D721Med (cell line): ENCODE measurements around the gene CLDN34.

Experiments used
- DNase-seq: peaks from one replicate; pipeline ENCODE4 v3.0.0; 2011; ENCODE audit warnings: low spot score; ENCODE audit not compliant: insufficient read length
- FAIRE-seq: peaks from 2 replicates; lab custom pipeline; 2011; peaks lifted over from hg19 to GRCh38; lab: Jason Lieb, UNC
- TF ChIP-seq, protein P1 (sequence below): IDR thresholded peaks from 2 replicates; pipeline ENCODE4 v1.5.1; 2012; ENCODE audit warnings: mild to moderate bottlenecking, control low read depth; ENCODE audit not compliant: insufficient read depth; ENCODE audit errors: missing control alignments

The CLDN34 gene

DNA sequence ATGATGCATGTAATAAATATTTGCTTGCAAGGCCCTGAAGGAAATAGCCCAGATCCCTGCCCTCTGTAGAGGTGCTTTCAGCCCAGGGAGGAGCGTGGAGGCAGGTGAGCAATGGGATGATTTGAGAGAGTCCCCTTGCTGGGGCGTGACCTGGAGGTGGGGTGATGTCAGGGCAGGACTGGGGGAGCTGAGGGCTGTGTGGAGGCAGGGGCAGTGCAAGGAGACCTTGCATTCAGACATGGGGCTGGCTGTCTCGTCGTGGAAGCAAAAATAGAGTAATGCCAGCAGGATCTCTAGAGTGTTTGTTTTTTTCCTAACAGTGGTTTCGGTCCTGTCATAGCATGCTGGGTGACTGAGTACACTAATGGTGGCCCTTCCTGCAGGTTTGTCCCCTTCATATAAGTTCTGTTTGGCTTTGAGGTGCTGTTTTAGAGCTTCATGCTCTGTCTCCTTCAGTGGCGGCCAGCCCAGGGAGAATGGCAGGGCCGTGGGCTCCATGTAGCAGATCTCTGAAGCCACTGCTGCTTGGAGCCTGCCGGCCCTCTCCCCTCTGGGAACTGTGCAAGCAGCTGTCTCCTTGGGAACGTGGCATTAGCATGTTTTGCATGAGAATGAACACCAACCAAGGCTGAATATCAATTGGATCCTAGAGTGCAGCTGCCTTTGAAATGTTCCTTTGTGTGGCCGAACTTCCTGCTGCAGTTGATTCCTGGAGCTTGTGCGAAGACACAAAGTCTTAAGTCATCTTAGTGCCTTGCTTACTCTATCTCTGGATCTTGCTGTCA, 39.3 kb upstream of the CLDN34 start:
- TF ChIP-seq, protein P1, sequence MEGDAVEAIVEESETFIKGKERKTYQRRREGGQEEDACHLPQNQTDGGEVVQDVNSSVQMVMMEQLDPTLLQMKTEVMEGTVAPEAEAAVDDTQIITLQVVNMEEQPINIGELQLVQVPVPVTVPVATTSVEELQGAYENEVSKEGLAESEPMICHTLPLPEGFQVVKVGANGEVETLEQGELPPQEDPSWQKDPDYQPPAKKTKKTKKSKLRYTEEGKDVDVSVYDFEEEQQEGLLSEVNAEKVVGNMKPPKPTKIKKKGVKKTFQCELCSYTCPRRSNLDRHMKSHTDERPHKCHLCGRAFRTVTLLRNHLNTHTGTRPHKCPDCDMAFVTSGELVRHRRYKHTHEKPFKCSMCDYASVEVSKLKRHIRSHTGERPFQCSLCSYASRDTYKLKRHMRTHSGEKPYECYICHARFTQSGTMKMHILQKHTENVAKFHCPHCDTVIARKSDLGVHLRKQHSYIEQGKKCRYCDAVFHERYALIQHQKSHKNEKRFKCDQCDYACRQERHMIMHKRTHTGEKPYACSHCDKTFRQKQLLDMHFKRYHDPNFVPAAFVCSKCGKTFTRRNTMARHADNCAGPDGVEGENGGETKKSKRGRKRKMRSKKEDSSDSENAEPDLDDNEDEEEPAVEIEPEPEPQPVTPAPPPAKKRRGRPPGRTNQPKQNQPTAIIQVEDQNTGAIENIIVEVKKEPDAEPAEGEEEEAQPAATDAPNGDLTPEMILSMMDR = no peak
- DNase-seq (no peak), FAIRE-seq (no peak)

DNA sequence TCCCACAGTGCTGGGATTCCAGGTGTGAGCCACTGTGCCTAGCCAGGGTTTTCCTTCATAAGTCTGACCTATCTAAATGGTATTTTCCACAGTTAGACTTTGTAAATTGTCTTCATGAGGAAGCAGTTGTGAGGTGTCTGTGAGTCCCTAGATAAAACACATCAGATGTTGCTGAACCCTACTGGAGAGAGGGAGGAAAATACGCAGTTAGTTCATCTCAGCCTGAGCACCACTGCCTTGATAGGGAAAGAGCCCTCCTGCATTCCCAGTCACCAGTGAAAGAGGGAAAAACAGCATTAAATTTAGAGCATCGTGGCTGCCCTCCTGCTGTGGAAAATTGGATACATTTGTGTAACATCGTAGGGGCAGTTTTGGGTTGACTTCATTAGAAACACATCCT, 31.7 kb upstream of the CLDN34 start:
- FAIRE-seq = no peak
- TF ChIP-seq, protein P1 = no peak
- no peak for DNase-seq

DNA sequence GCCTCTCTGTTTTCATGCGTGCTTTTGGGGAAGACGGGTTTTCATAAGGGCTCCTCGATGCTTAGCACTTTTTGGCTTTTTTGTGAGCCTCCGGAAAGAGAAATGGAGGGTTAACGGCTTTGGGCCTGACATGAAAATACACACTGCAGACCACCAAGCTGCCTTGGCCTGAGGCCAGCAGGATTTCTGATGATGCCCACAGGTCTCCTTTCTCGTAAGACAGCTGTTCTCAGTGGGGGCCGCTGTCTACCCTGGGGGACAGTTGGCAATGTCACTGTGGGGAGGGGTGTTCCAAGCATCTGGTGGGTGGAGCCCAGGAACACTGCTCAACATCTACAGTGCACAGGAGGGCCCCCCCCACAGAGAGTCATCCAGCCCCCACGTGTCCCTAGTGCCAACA, 29.4 kb upstream of the CLDN34 start:
- FAIRE-seq (no peak), DNase-seq (no peak)
- TF ChIP-seq, protein P1 = no peak

DNA sequence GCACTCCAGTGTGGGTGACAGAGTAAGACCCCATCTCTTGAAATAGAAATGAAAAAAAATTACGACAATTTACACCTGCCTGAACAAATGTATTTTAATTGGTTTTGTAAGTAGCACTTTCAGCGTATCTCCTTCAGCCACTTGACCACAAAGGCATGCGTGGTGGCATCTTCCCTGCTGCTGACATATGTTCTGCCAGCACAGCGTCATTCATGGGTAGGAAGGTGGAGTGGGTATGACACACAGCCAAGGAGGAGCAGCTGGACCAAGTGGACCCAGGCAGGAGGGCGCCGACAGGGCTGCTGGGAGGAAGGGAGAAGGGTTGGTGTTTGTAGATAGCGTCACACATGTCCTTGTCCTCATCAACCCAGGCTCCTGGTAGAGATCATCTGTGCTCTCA, 28.6 kb upstream of the CLDN34 start:
- TF ChIP-seq, protein P1 = no peak
- DNase-seq (no peak), FAIRE-seq (no peak)

DNA sequence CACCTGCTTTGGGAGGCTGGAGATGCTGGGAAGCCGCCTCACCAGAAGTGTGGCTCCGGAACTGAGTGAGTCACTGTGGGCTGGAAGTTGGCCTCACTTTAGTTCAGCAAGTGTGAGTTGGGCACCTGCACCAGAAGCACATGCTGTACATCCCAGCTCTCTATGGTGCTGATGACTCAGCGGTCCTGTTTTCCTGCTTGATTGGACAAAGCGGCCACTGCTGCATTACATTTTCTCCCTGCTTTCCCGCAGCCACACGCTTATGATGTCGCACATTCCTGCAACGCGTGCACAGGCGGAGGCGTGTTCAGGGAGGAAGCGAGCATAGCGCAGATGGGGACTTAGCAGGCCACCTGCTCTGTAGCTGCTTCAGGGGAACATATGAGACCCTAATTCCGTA, 26.7 kb upstream of the CLDN34 start:
- DNase-seq (no peak), FAIRE-seq (no peak)
- TF ChIP-seq, protein P1 = no peak

DNA sequence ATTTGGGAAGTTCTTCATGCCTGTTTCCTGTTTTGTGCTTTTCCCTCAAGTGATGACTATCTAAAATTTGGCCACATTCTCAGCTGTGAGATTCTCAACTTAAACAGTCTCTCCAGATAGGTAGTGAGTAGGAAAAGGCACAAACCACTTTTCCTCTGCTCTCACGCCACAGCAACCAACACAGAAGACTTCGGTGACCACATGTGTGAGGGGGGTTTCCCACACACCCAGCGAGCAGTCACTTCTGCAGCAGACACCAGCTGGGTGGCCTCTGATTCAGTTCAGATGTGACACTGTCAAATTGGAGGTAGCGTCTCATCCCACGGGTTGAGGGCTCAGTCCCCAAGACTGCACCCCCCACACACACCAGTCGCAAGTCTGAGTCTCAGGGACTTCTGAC, 25.1 kb upstream of the CLDN34 start:
- DNase-seq (no peak), FAIRE-seq (no peak)
- TF ChIP-seq, protein P1 = no peak

DNA sequence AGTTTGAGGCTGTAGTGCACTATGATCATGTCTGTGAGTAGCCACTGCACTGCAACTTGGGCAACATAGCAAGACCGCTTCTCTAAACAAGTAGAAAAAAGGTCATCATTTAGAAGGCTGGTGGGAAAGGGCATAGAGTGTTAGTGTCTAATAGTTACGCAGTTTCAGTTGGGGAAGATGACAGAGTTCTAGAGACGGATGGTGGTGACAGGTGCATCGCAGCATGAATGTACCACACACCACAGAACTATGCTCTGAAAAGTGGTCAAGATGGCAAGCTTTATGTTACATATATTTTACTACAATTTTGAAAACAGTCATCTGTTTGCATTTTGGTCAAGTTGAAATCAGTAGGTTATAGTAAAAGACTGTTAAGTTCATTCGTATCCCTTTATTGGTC, 23.7 kb upstream of the CLDN34 start:
- no peak for DNase-seq
- TF ChIP-seq, protein P1 = no peak
- no peak for FAIRE-seq
